NCI-H446 (cell line): ENCODE measurements around the gene HBM.
"Not testable (repeated sequence)": the region's sequence is repeated elsewhere in the genome, so short reads cannot be mapped to it uniquely, and the experiment has no call there.

Source experiments
- DNase-seq, 2 experiments: peaks; one replicate each; lab custom pipeline; 2025; lab: John Stamatoyannopoulos, UW

Gene HBM, protein sequence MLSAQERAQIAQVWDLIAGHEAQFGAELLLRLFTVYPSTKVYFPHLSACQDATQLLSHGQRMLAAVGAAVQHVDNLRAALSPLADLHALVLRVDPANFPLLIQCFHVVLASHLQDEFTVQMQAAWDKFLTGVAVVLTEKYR

GRCh38 chr16:165539-166374 is at the start of gene HBM:
Gene HBM, plus strand, starts transcription at chr16:165978. Its CDS starts 20 bp downstream, at chr16:165998.
- no peak for DNase-seq

GRCh38 chr16:116015-116414 is 49.8 kb upstream of the HBM start:
- no peak for DNase-seq

- DNase-seq, result peak; percentile 31 to 52
These were observed 48.1 kb upstream of the HBM start for GRCh38 chr16:117379-118365.

- DNase-seq, result no peak
These were observed 46.9 kb upstream of the HBM start for GRCh38 chr16:118857-119256.

DNA sequence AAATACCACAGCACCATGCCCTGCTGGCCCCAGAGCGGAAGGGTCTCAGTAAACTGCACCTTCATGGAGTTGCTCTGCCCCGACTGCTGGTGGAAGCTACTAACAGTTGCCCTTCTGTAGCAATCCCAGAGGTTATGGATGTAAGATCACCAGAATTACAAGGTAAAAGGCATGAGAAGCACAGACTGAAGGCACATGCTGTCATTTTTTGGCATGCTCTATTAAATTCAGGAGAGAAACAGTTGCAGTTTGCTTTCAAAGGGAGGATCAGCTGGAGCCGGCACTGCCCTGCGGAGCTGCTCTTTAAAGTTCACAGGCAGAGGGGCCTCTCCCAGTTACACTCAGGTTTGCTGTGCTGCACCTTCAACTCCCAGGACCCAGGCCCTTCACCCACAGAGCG is 46.5 kb upstream of the HBM start:
- DNase-seq, result no peak

DNA sequence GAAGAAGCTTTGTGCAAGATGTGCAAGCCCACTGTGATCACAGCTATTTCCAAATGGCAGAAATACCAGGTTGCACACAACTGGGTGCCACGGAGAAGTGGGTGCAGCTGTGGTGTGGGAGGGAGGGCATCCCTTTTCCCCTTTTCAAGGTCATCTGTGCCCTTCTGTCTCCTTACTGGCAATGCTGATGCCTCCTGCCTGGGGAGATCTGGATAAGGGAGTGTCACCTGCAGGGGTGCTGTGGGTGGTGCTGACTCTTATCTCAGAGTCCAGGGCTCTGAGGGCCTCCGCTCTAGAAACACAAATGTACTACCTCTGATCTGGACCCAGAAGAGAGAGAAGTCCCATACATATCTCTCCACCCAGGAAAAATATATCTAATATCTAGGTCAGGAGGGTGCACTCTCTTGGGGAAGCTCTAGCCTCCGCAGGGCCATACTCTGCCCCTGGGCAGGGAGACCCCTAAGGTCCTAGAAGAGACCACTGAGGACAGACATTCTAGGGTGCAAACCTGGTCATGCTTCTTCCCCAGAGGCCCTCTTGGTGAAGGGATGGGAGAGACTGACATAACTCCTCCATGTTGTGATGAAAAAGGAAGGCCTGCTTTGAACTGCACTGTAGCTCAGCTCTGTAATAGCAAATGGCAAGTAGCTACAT is 45.8 kb upstream of the HBM start:
- no peak for DNase-seq

DNA sequence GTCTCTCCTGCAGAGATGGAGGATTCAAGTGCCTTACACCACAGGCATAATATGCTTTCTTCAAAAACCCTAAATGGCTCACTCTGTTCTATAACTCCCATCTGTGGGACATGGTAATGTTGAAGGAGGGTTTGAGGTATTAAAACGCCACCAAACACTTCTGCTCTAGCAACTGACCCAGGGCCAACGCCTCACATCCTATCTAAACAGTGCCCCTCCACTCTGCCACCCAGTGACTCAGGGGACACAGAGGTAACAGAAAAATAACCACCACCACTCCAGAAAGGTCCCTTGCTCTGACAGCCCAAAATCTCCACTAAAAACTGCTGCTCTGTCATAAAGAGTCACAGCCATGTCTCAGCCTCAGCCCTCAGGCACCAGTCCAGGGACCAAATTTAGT is 45.0 kb upstream of the HBM start:
- DNase-seq, result no peak

DNA sequence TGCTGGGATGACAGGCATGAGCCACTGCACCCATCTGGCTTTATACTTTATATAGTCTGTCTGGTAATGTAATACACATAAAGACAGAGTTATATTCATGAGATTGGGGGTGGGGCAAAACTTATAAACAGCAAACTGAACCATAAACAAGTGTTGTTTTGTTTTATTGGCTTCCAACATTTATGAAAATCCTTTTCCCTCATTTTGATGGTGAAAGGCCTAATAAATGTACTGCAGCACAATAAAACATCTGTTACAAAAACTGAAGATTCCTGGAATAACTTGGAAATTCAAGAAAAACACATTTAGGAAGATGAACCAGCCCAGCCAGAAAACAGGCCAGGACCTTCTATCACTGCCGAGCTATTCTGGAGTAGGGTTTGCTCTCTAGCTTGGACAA is 43.4 kb upstream of the HBM start:
- DNase-seq, result no peak

DNA sequence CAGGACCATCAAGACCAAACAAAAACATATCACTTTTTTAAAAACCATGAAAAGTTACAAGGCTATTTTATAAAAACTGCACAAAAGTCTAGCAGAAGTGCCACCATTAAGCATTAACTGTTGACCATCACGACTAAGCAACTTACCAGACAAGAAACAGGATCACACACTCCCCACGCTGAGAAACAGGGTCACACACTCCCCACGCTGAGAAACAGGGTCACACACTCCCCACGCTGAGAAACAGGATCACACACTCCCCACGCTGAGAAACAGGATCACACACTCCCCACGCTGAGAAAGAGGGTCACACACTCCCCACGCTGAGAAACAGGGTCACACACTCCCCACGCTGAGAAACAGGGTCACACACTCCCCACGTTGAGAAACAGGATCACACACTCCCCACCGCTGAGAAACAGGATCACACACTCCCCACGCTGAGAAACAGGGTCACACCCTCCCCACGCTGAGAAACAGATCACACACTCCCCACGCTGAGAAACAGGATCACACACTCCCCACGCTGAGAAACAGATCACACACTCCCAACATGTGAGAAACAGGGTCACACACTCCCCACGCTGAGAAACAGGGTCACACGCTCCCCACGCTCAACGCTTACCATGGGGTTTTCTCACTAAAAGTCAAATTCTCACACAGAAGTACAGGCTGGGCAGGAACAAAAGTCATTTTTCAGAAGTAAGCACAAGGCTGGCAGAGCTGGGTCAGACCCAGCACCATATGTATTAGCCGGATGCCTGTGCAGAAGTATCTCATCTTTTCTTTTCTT is 42.0 kb upstream of the HBM start:
- not testable (repeated sequence) for DNase-seq

GRCh38 chr16:125011-125410 is 40.8 kb upstream of the HBM start:
- no peak for DNase-seq

DNA sequence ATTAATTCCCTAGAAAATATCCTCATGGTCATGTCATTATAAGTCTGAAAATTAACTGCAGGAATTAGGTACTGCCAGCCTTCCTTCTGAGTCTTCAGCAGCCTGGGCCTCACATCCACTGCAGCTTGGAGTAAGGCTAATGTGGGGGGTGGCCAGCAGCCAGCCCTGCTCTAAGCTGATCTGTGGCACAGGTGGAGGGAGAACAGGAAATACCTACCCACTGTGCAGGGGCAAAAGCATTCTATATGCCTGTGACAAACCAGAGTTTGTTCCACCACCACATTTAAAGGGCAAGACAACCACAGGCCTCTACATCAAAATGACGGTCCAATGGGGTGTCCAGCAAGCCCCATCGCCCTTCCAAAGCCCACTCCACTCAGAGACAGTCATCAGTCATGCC is 36.7 kb upstream of the HBM start:
- no peak for DNase-seq

GRCh38 chr16:130533-131173 is 35.1 kb upstream of the HBM start:
- DNase-seq, result no peak

DNA sequence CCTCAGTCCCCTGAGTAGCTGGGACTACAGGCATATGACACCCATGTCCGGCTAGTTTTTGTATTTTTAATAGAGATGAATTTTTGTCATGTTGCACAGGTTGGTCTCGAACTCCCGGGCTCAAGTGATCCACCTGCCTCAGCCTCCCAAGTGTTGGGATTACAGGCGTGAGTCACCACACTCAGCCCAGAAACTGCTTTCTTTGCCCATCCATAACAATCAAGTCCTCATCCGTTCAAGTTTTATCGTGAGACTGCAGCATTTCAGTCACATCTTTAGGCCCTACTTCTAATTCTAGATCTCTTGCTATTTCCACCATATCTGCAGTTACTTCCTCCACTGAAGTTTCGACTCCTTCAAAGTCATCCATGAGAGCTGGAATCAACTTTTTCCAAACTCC is 33.7 kb upstream of the HBM start:
- no peak for DNase-seq

- no peak for DNase-seq
These were observed 32.1 kb upstream of the HBM start for GRCh38 chr16:133716-134115.

DNA sequence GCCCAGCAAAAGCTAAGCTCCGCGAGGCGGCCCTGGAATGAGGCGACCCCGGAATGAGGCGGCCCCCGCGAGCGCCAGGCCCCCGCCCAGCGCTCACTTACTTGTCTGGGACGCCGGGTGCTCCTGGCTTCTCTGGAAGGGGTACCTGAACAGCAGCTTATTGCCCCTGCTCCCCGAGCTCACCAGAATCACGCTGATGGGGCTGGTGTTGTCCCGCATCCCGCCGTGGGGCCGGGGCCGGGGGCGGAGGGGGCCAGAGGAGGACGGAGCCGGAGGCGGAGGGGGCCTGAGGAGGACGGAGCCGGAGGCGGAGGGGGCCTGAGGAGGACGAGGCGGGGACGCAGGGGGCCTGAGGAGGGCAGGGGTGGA is 27.7 kb upstream of the HBM start:
- no peak for DNase-seq

- no peak for DNase-seq
These were observed 25.5 kb upstream of the HBM start for GRCh38 chr16:140175-140857.

DNA sequence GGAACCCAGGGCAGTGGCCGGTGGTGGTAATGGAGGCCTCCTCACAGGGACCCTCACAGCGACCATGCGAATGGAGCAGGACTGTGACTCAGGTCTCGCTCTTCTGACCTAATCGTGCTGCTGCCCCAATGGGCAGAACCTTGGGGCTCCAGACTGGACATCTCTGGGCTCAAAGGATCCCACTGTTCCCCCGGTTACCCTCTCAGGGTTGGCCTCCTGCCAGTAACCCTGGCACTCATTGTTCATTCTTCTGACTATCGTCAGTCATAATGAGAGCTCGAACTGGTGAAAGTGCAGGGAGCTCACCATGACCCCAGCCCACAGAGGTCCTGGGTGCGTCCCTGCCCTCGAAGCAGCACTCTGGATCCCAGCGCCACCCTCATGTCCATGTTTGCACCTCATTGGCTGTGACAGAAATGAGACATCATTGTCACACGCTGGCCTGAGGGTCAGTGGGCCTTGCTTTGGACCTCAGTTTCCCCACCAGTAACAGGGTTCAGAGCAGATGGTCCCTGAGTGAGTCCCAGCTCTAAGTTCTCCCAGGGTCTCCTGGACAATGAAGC is 23.3 kb upstream of the HBM start:
- no peak for DNase-seq

DNA sequence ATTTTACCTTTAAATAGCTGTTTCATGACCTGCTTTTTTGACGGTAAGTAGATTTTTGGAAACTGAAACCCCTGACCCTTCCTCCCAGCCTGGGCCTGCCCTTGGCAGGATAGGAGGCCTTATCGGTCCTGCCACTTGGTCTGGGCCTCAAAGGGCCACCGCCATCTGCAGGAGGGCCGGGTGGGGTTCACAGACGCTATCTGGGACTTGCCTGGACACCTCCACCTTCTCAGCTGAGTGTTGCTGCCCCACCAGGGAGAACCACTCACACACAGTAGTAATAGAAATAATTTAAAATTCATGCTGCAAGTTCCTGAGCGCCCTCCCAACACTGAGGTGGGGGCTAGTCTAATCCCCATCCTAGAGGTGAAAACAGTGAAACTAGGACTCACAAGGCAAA is 22.7 kb upstream of the HBM start:
- no peak for DNase-seq

DNA sequence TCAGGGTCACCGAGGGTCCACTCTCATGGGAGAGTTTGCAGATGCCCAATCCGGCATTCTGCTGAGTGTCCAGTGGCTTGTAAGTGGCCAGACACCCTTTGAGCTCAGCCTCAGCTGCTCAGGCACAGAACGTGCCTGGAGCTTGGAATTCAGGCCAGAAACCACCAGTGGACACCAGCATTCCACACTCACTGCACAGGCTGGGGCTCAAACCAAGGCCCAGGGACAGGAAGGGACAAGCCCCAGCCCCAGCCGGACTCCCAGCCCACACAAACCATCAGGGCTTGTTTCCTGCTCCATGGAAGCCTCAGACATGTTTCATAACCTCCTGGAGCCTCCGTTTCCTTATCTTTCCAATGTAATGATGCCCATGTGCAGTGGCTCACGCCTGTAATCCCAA is 22.3 kb upstream of the HBM start:
- no peak for DNase-seq

- DNase-seq, result no peak
These were observed 21.0 kb upstream of the HBM start for GRCh38 chr16:144797-145252.
